IPS-15b (cell line): ENCODE data around the gene VSIG4.

Source experiments
- H3K27me3 ChIP-seq: one replicate; pipeline ENCODE4 v1.6.1; 2013; ENCODE audit warnings: low read length; ENCODE audit not compliant: control insufficient read depth, insufficient read depth
- H3K36me3 ChIP-seq: one replicate; pipeline ENCODE4 v1.6.1; 2013; ENCODE audit warnings: low read length; ENCODE audit not compliant: control insufficient read depth, insufficient read depth
- H3K4me1 ChIP-seq: one replicate; pipeline ENCODE4 v1.6.1; 2013; ENCODE audit warnings: mild to moderate bottlenecking, low read length; ENCODE audit not compliant: control insufficient read depth, insufficient read depth
- H3K4me3 ChIP-seq: one replicate; pipeline ENCODE4 v1.5.1; 2013; ENCODE audit warnings: low read depth, low read length
- H3K9ac ChIP-seq: one replicate; pipeline ENCODE4 v1.6.1; 2013; ENCODE audit warnings: low read depth, mild to moderate bottlenecking, low read length
- H3K9me3 ChIP-seq: one replicate; pipeline ENCODE4 v1.6.1; 2013; ENCODE audit warnings: mild to moderate bottlenecking, low read length; ENCODE audit not compliant: control insufficient read depth, insufficient read depth

The VSIG4 gene

GRCh38 chrX:66004928-66005829 is 34.7 kb downstream of the VSIG4 start:
- H3K9me3 ChIP-seq = no peaks in the 10 kb centered on the region
- no peaks in the 10 kb centered on the region for H3K36me3 ChIP-seq
- no peak overlapping the region for H3K9ac ChIP-seq
- H3K27me3 ChIP-seq = no peaks in the 10 kb centered on the region
- no peaks in the 10 kb centered on the region for H3K4me1 ChIP-seq
- no peak overlapping the region for H3K4me3 ChIP-seq

GRCh38 chrX:66002824-66003680 is 36.8 kb downstream of the VSIG4 start:
- Histone ChIP-seq H3K9me3 (no peaks in the 10 kb centered on the region), H3K9ac (no peak overlapping the region)

GRCh38 chrX:66001596-66001995 is 38.3 kb downstream of the VSIG4 start:
- Histone ChIP-seq H3K27me3 (no peaks in the 10 kb centered on the region), H3K9ac (no peak overlapping the region), H3K36me3 (no peaks in the 10 kb centered on the region), H3K9me3 (no peaks in the 10 kb centered on the region), H3K4me1 (no peaks in the 10 kb centered on the region), H3K4me3 (no peak overlapping the region)

More at GRCh38 chrX:66002824-66003680, 36.8 kb downstream of the VSIG4 start:
- Histone ChIP-seq H3K4me3 (no peak overlapping the region), H3K4me1 (no peaks in the 10 kb centered on the region), H3K27me3 (no peaks in the 10 kb centered on the region), H3K36me3 (no peaks in the 10 kb centered on the region)

- H3K9me3 ChIP-seq = no peaks in the 10 kb centered on the region
- no peaks in the 10 kb centered on the region for H3K36me3 ChIP-seq
- H3K4me3 ChIP-seq = no peak overlapping the region
- H3K27me3 ChIP-seq = no peaks in the 10 kb centered on the region
- no peaks in the 10 kb centered on the region for H3K4me1 ChIP-seq
- no peak overlapping the region for H3K9ac ChIP-seq
Measured at GRCh38 chrX:66000628-66001272, 39.1 kb downstream of the VSIG4 start.

GRCh38 chrX:66000178-66000577 is 39.7 kb downstream of the VSIG4 start:
- H3K9me3 ChIP-seq = no peaks in the 10 kb centered on the region

GRCh38 chrX:65999563-66000148 is 40.2 kb downstream of the VSIG4 start:
- Histone ChIP-seq H3K4me3 (no peak overlapping the region), H3K36me3 (peaks cover under 1% of the 10 kb centered on the region)

More at GRCh38 chrX:66000178-66000577, 39.7 kb downstream of the VSIG4 start:
- Histone ChIP-seq H3K4me1 (no peaks in the 10 kb centered on the region), H3K4me3 (no peak overlapping the region), H3K27me3 (no peaks in the 10 kb centered on the region), H3K36me3 (no peaks in the 10 kb centered on the region), H3K9ac (no peak overlapping the region)

GRCh38 chrX:65999029-65999562 is 40.8 kb downstream of the VSIG4 start:
- H3K36me3 ChIP-seq = peaks cover 2% of the 10 kb centered on the region
- no peaks in the 10 kb centered on the region for H3K9me3 ChIP-seq
- H3K4me1 ChIP-seq = no peaks in the 10 kb centered on the region
- H3K4me3 ChIP-seq = no peak overlapping the region
- H3K9ac ChIP-seq = no peak overlapping the region
- H3K27me3 ChIP-seq = no peaks in the 10 kb centered on the region

More at GRCh38 chrX:65999563-66000148, 40.2 kb downstream of the VSIG4 start:
- Histone ChIP-seq H3K27me3 (no peaks in the 10 kb centered on the region), H3K9ac (no peak overlapping the region), H3K4me1 (no peaks in the 10 kb centered on the region), H3K9me3 (no peaks in the 10 kb centered on the region)

GRCh38 chrX:65997978-65998717 is 41.7 kb downstream of the VSIG4 start:
- Histone ChIP-seq H3K36me3 (peaks cover 2% of the 10 kb centered on the region), H3K27me3 (no peaks in the 10 kb centered on the region), H3K4me3 (no peak overlapping the region), H3K4me1 (no peaks in the 10 kb centered on the region), H3K9ac (no peak overlapping the region), H3K9me3 (no peaks in the 10 kb centered on the region)

- Histone ChIP-seq H3K9me3 (peaks cover 2% of the 10 kb centered on the region), H3K27me3 (no peaks in the 10 kb centered on the region), H3K4me1 (no peaks in the 10 kb centered on the region), H3K4me3 (no peak overlapping the region), H3K36me3 (peaks cover 2% of the 10 kb centered on the region), H3K9ac (no peak overlapping the region)
Measured at GRCh38 chrX:65994519-65995506, 45.1 kb downstream of the VSIG4 start.
